Ureter (tissue), 1 donor: Measurements from ENCODE around the gene PLXNA1. TPM values are rescaled to one million over a fixed set of nuclear protein-coding genes. Genes with fewer than 3 reads are reported as not detected.

Experiments used
- DNase-seq: peaks from one replicate; pipeline ENCODE4 v3.0.0-alpha.2; 2020; ENCODE audit warnings: low spot score
- total RNA-seq: library from RNA; stranded (reverse); gene quantifications from one replicate; pipeline ENCODE4 v1.2.4, GENCODE V29; 2023
- donor health status: DM: yes; HTN: yes; CAD: no.

Gene PLXNA1
- total RNA-seq, 1 donor from 2014 or later, result 43.0 TPM

DNA sequence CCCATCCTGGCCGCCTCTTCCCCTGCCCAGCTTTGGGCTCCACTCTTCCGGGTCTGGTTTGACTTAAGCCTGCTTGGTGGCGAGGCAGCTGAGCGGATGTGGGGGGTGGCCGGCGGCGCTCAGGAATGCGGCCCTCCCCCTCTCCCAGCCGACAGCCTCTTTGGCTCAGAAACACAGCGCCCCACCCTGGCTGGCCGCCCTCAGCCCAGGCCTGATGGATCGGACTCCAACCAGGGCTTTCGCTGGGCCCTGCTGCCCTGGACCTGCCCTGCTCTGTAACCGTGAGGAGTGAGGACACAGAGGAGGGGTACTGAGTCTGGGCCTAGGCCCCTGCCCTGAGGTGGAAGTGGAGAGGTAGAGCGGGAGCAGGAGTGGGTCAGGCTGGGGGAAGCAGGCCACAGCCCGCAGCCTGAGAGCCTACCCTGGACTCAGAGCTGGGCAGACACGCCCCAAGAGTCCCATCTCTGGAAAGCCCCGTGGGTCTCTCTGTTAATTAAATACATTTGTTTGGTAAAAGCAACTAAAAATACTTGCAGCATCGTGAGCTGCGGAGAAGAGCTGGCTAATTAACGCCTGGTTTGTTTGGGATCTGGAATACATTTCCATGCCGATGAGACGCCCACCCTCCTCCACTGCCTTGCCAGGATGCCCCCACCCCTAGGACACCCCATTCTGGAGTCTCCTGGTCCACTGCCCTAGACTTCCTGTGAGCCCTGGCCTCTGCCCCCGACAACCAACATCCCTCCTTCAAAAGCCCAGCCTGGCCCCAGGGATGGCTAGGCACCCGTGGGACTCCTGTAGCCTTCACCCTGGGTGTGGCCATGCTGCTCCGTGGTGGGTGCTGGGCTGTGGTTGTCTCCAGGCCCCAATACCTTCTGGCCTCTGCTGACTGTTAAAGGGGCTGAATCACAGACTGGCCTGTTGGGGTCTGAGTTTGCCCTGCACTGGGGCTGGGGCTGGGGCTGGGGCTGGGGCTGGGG, 19.6 kb downstream of the PLXNA1 start:
- DNase-seq, result peak; percentile 88

DNA sequence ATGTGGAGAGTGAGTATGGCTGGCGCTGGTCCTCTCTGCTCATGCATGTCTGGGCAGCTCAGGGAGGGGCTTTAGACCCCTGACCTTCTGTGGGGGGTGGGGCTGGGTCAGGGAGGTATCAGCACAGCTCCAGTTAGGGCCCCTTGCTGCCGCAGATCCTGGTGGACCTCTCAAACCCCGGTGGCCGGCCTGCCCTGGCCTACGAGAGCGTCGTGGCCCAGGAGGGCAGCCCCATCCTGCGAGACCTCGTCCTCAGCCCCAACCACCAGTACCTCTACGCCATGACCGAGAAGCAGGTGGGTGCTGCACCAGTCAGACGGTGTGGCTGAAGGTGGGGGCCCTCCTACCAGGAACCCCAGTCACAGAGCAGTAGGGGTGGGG, 20.2 kb downstream of the PLXNA1 start:
- no peak for DNase-seq

DNA sequence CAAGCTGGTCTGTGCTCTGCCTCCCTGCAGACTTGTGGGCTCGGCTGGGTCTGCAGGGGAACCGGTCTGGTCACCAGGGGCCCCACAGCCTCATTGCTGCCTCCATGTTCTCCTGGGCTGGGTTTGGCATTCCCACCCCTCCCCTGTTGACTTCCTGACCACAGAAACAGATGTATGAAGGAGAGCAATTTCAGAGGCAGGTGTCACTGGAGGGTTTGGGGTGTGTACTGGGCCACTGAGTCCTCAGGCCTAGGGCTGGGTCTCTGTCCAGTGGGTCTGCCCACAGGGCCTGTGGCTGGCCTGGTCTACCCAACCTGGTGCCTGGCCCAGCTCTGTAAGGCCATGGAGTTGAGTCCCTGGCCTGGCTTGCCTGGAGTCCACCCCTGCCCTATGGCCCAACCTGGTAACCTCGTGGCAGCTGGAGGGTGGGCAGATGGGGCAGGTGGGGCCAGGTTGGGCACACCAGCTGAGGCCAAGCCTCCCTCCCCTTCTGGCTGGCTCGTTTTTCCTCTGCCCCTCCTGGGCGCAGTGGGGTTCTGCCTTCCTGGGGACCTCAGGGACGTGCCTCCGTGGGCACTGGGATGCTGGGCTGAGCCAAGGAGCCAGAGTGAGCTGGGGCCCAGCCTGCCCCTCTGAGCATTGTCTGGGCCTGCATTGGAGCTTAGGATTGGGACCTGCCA, 20.8 kb downstream of the PLXNA1 start:
- no peak for DNase-seq

DNA sequence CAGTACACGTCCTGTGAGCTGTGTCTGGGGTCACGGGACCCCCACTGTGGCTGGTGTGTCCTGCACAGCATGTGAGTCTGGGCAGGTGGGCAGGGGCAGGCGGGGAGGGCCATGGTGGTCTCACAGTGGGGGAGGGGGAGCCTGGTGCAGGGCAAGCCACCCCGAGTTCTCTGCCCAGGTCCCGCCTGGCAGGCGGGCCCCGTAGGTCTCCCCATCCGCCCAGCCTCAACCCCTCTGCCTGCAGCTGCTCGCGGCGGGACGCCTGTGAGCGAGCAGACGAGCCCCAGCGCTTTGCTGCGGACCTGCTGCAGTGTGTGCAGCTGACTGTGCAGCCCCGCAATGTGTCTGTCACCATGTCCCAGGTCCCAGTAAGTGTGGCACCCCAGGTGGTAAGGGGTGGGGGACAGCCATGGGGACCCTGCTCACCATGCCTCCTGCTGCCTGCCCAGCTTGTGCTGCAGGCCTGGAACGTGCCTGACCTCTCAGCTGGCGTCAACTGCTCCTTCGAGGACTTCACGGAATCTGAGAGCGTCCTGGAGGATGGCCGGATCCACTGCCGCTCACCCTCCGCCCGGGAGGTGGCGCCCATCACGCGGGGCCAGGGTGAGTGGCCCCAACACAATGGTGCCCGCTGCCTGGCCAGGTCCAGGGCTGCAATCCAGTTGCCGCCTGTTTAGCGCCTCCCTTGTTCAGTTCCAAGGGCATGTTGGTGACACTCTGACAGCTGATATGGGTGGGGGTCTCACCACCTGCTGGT, 21.9 kb downstream of the PLXNA1 start:
- no peak for DNase-seq

DNA sequence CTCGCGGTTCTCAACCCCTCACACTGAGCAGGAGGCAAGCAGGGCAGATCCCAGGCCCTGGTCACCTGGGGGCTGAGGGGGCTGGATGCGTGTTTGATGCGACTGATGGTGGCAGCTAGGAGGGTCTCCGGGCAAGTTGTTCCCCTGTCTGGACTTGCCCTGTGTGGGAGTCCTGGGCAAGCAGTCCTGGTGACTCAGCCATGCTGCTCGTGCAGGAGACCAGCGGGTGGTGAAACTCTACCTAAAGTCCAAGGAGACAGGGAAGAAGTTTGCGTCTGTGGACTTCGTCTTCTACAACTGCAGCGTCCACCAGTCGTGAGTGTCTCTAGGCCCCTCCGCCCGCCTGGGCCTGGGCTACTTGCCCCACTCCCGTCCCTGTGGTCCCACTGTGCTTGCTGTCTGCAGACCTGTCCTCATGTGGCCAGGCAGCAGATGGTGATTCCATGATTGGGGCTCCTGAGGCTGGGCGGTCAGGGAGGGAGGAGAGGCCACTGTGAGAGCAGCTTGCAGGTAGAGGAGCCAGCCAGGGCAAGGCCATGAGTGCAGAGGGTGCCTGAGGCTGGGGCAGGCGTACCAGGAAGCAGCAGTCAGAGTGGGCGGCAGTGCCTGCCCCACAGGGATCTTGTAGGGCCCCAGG, 23.1 kb downstream of the PLXNA1 start:
- DNase-seq, result no peak

DNA sequence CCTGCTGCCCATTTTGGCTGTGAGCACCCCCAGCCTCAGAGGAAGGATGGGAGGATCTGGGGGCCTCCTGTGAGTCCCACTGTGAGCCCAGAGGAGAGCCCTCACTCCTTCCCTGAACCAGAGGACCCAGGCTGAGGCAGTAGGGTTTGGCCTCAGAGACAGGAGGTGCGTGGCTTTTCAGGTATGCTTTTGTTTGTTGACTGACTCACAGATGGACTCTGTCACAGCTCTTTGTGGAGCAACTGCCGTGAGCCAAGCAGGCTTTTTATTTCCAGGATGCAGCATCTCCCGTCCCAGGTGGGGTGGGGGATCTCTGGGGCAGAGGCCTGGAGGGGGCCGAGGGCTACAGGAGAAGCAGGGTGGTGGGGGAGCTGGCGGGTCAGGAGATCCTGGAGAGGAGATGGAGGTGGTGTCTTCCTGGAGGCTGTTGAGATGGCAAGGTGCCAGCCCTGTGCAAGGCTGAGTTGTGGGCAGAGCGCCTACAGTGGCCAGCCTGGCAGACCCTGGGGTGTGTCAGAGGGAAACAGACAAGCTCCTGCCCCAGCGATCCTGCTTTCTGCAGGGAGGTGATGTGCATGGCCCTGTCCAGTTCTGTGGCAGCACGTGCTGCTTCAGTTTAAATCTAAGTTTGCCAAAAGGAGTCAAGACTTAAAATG, 24.0 kb downstream of the PLXNA1 start:
- DNase-seq, result no peak

DNA sequence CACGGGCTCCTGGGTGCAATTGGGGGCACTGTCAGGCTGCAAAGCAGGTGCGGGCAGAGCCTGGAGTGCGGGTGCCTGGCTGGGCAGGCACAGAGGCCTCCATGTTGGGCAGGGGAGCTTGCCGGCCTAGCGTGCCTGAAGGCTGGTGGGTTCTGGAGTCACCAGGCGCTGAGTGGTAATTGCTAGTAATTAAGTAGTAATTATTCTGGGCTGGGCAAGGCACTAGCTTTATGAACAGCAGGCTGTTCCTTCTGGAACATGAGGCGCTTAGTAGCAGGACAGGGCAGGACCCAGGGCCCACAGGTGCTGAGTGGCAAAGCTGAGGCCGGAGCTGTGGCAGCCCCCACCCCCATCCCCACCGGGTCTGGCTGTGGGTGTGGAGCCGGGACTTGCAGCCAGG, 25.3 kb downstream of the PLXNA1 start:
- no peak for DNase-seq

GRCh38 chr3:127009531-127009930, 26.6 kb downstream of the PLXNA1 start:
- no peak for DNase-seq

- no peak for DNase-seq
Measured at GRCh38 chr3:127011270-127011992, 28.5 kb downstream of the PLXNA1 start.

- no peak for DNase-seq
Measured at GRCh38 chr3:127012091-127012490, 29.2 kb downstream of the PLXNA1 start.

DNA sequence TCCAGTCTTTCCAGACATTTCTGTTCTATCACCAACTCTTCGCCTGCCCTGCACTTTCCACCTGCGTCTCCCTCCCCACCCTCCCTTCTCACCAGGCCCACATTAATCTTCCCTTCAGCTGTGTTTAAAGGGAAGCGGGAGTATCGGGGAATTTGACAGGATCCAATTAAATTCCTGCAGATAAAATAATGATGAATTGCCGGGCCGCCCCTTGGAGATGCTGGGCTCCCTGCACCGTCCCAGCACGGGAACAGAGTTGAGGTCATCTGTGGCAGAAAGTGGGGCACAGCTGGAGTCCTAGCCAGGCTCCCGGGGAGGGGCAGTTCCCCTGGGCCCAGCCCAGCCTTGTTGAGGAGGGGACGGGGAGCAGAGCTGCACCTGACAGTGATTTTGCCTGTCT, 30.3 kb downstream of the PLXNA1 start:
- no peak for DNase-seq

DNA sequence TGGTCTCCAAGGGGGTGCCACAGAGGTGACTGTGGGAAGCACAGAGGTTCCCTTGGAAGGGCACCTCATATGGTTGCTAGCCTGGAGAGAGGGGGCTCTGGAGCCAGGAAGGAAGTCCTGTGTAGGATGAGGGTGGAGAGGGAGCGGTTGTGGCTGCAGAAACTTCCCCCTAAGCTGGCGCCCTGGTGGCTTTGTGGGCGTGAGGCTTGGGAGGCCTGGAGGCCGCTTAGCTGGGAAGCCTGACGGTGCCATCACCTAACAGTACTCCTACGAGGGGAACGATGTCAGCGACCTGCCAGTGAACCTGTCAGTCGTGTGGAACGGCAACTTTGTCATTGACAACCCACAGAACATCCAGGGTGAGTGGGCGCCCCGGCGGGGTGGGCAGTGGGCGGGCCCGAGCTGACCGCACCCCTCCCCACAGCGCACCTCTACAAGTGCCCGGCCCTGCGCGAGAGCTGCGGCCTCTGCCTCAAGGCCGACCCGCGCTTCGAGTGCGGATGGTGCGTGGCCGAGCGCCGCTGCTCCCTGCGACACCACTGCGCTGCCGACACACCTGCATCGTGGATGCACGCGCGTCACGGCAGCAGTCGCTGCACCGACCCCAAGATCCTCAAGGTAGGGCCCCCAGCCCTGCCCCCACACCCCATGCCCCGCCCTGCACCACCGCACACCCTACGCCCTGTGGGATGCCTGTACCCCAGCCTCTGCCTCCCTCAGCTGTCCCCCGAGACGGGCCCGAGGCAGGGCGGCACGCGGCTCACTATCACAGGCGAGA, 31.0 kb downstream of the PLXNA1 start:
- no peak for DNase-seq

- DNase-seq, result no peak
Measured at GRCh38 chr3:127014536-127015281, 31.8 kb downstream of the PLXNA1 start.

DNA sequence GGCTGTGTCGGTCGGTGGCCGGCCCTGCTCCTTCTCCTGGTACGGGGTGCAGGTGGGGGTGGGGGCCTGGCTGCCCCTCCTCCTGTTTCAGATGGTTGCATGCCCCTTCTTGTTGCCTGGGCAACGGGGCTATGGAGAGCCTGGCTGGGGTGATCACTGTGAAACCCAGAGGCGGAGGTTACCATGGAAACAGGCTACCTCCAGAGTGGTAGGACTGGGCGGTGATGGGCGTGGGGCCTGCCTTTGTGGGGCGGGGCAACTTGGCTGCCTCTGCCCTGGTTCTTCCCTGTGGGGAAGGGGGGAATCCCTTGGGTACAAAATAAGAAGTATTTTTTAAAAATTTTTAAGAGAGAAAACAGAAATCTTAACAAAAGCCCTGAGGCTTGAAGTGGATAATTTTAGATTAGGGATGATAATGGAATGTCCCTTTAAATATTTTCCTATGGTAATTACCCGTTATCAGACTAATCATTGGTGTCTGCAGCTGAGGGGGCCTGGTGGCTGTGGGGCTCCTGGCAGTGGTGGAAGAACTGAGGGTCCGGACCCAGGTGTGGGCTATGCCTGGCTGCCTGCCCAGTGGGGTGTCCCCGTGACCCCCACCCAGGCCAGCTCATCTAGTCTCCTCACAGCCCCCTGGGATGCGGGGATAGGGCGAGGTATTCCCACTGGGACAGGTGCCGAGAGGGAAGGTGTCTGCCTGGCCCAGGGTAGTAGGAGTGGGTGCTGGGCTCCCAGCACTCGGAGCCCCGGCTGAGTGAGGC, 32.5 kb downstream of the PLXNA1 start:
- DNase-seq, result no peak

DNA sequence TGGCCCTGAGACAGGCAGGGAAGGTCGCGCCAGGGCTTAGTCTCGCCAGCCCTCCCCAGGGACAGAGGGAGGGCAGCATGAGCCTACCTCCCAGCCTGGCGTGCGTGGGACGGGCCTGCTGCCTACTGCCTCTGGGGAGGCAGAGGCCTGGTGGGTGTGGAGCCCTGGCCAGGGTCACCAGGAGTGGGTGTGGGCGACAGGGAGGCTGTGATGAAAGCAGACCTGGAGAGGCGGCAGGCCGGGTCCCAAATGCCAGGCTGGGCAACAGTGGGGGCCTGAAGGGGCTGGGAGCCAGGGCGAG, 33.1 kb downstream of the PLXNA1 start:
- no peak for DNase-seq

GRCh38 chr3:127016461-127016860, 33.5 kb downstream of the PLXNA1 start:
- DNase-seq, result no peak

GRCh38 chr3:127017229-127017628, 34.3 kb downstream of the PLXNA1 start:
- DNase-seq, result no peak

DNA sequence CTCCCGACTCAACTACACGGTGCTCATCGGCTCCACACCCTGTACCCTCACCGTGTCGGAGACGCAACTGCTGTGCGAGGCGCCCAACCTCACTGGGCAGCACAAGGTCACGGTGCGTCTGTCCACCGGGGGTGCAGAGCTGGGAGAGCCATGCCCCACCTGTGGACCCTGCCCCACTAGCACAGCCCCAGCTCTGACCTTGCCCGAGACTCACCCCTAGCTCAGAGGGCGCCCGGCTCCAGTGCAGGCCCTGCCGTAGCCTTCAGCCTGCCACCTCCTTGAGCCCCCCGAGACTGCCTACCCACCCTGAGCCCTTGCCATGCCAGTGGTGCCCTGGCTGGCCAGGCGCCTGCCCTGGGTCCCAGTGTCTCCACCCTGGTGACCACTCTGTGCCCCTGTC, 34.9 kb downstream of the PLXNA1 start:
- DNase-seq, result no peak
